ENCODE data around the gene GPR137. TPM values are rescaled to one million over a fixed set of nuclear protein-coding genes. Genes with fewer than 3 reads are reported as not detected.

GPR137 gene
- total and polyA plus RNA-seq, 10 of the 15 experiments (the other 5 are each of a cell fraction or from before 2014, with no cell fraction given): 0.37 to 29.2 (median 13.8) TPM

DNA sequence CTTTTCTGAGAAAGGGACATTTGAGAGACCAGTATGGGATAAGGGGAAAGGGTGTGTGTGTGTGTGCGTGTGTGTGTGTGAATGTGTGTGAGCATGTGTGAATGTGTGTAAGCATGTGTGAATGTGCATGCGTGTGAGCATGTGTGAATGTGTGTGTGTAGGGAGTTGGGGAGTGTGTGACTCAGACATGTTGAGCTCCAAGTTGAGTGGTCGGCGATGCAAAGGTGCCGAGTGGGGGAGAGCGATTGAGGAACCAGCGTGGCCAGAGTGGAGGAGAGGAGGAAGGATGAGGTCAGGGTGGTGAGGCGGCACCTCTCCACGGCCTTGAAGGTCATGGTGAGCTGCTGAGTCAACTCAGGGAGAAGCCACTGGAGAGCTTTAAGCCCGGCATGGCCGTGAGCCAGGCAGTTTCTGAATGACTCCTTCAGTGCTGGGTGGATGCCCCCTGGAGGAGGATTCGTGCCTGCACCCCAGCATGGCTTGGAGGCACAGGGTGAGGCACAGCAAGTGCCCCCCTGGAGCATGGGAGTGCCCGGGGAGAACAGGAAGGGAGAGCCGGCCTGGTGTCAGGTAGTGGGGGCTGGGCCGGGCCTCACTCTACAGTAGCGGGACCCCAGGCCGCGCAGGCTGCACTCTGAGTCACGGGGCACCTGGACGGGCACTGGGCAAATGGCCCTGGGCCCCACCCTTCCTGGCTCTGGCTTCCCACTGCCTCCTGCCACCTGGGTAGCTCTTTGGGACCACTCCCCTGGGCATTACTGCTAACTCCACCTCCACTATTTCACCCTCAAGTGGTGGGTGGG is 46.1 kb downstream of the GPR137 start (continued):
- TF ChIP-seq CBFB (IDR thresholded peaks at IDR 0.05; ENCODE audit: low read depth): no peak
- no peak for TF ChIP-seq RBBP5 (conservative IDR thresholded peaks at IDR 0.05)
- no peak for TF ChIP-seq RAD51 (IDR thresholded peaks at IDR 0.05)
- TF ChIP-seq TAF1 (IDR thresholded peaks at IDR 0.05; ENCODE audit: borderline replicate concordance, low read depth, low read length): no peak
- TF ChIP-seq YBX1 (IDR thresholded peaks at IDR 0.05): no peak
- TF ChIP-seq NFYB (IDR thresholded peaks at IDR 0.05; ENCODE audit: insufficient read depth, low read depth, low read length): no peak
- TF ChIP-seq NFIC (IDR thresholded peaks at IDR 0.05; ENCODE audit: low read depth, low read length): no peak; the same call in 1 of the 2 replicates
- TF ChIP-seq, protein P1, sequence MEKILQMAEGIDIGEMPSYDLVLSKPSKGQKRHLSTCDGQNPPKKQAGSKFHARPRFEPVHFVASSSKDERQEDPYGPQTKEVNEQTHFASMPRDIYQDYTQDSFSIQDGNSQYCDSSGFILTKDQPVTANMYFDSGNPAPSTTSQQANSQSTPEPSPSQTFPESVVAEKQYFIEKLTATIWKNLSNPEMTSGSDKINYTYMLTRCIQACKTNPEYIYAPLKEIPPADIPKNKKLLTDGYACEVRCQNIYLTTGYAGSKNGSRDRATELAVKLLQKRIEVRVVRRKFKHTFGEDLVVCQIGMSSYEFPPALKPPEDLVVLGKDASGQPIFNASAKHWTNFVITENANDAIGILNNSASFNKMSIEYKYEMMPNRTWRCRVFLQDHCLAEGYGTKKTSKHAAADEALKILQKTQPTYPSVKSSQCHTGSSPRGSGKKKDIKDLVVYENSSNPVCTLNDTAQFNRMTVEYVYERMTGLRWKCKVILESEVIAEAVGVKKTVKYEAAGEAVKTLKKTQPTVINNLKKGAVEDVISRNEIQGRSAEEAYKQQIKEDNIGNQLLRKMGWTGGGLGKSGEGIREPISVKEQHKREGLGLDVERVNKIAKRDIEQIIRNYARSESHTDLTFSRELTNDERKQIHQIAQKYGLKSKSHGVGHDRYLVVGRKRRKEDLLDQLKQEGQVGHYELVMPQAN (conservative IDR thresholded peaks at IDR 0.05): peak; percentile 40; the same call in 1 of the 2 replicates
- no peak for TF ChIP-seq NFXL1 (IDR thresholded peaks at IDR 0.05; ENCODE audit: borderline replicate concordance)
- no peak; the same call in 1 of the 2 replicates for TF ChIP-seq ZNF622 (IDR thresholded peaks at IDR 0.05)
- TF ChIP-seq, protein P2, sequence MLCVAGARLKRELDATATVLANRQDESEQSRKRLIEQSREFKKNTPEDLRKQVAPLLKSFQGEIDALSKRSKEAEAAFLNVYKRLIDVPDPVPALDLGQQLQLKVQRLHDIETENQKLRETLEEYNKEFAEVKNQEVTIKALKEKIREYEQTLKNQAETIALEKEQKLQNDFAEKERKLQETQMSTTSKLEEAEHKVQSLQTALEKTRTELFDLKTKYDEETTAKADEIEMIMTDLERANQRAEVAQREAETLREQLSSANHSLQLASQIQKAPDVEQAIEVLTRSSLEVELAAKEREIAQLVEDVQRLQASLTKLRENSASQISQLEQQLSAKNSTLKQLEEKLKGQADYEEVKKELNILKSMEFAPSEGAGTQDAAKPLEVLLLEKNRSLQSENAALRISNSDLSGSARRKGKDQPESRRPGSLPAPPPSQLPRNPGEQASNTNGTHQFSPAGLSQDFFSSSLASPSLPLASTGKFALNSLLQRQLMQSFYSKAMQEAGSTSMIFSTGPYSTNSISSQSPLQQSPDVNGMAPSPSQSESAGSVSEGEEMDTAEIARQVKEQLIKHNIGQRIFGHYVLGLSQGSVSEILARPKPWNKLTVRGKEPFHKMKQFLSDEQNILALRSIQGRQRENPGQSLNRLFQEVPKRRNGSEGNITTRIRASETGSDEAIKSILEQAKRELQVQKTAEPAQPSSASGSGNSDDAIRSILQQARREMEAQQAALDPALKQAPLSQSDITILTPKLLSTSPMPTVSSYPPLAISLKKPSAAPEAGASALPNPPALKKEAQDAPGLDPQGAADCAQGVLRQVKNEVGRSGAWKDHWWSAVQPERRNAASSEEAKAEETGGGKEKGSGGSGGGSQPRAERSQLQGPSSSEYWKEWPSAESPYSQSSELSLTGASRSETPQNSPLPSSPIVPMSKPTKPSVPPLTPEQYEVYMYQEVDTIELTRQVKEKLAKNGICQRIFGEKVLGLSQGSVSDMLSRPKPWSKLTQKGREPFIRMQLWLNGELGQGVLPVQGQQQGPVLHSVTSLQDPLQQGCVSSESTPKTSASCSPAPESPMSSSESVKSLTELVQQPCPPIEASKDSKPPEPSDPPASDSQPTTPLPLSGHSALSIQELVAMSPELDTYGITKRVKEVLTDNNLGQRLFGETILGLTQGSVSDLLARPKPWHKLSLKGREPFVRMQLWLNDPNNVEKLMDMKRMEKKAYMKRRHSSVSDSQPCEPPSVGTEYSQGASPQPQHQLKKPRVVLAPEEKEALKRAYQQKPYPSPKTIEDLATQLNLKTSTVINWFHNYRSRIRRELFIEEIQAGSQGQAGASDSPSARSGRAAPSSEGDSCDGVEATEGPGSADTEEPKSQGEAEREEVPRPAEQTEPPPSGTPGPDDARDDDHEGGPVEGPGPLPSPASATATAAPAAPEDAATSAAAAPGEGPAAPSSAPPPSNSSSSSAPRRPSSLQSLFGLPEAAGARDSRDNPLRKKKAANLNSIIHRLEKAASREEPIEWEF (IDR thresholded peaks at IDR 0.05; ENCODE audit: insufficient replicate concordance, low read depth, low read length): no peak
- TF ChIP-seq, protein P3, sequence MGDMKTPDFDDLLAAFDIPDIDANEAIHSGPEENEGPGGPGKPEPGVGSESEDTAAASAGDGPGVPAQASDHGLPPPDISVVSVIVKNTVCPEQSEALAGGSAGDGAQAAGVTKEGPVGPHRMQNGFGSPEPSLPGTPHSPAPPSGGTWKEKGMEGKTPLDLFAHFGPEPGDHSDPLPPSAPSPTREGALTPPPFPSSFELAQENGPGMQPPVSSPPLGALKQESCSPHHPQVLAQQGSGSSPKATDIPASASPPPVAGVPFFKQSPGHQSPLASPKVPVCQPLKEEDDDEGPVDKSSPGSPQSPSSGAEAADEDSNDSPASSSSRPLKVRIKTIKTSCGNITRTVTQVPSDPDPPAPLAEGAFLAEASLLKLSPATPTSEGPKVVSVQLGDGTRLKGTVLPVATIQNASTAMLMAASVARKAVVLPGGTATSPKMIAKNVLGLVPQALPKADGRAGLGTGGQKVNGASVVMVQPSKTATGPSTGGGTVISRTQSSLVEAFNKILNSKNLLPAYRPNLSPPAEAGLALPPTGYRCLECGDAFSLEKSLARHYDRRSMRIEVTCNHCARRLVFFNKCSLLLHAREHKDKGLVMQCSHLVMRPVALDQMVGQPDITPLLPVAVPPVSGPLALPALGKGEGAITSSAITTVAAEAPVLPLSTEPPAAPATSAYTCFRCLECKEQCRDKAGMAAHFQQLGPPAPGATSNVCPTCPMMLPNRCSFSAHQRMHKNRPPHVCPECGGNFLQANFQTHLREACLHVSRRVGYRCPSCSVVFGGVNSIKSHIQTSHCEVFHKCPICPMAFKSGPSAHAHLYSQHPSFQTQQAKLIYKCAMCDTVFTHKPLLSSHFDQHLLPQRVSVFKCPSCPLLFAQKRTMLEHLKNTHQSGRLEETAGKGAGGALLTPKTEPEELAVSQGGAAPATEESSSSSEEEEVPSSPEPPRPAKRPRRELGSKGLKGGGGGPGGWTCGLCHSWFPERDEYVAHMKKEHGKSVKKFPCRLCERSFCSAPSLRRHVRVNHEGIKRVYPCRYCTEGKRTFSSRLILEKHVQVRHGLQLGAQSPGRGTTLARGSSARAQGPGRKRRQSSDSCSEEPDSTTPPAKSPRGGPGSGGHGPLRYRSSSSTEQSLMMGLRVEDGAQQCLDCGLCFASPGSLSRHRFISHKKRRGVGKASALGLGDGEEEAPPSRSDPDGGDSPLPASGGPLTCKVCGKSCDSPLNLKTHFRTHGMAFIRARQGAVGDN (IDR thresholded peaks at IDR 0.05): peak; percentile 72
- TF ChIP-seq, protein P4, sequence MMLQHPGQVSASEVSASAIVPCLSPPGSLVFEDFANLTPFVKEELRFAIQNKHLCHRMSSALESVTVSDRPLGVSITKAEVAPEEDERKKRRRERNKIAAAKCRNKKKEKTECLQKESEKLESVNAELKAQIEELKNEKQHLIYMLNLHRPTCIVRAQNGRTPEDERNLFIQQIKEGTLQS (IDR thresholded peaks at IDR 0.05; ENCODE audit: borderline replicate concordance, extremely low read depth, low read depth, low read length): no peak
- no peak for TF ChIP-seq WRNIP1 (IDR thresholded peaks at IDR 0.05; ENCODE audit: borderline replicate concordance, low read depth, low read length)
- TF ChIP-seq FOXK2 (IDR thresholded peaks at IDR 0.05): no peak
